Mucosa of descending colon (tissue), 3 donors: ENCODE data around the gene SLC38A10. TPM values are rescaled to one million over a fixed set of nuclear protein-coding genes. Genes with fewer than 3 reads are reported as not detected.

ENCODE experiments used
- ATAC-seq: fragments of 200-7000 bp; cut with Tn5 transposase; one replicate; pipeline ENCODE4 v1.9.1; 2020; ENCODE audit warnings: mild to moderate bottlenecking, moderate library complexity
- DNase-seq, 3 donors: peaks; one replicate each; pipeline ENCODE4 v3.0.0-alpha.2; 2020
- H3K36me3 ChIP-seq: fragments of 200-600 bp; one replicate; pipeline ENCODE4 v1.8.0; 2021; ENCODE audit warnings: low read depth, mild to moderate bottlenecking
- H3K4me1 ChIP-seq: fragments of 200-600 bp; one replicate; pipeline ENCODE4 v1.8.0; 2021; ENCODE audit warnings: low read depth, mild to moderate bottlenecking
- H3K4me3 ChIP-seq: fragments of 200-600 bp; one replicate; pipeline ENCODE4 v1.8.0; 2021; ENCODE audit warnings: mild to moderate bottlenecking
- H3K9me3 ChIP-seq: fragments of 200-600 bp; one replicate; pipeline ENCODE4 v1.8.0; 2021; ENCODE audit warnings: mild to moderate bottlenecking
- CTCF ChIP-seq: fragments of 200-600 bp; IDR thresholded peaks from one replicate; pipeline ENCODE4 v1.8.0; 2022; ENCODE audit warnings: antibody characterized with exemption, mild to moderate bottlenecking
- intact Hi-C, 2 donors: fragments of 100-400 bp; cut with DNase I in 1 of 2; cut with micrococcal nuclease in 1 of 2; formaldehyde crosslinking; loops; one replicate each; pipeline versions ENCODE4 v1.11.0 to v1.11.1; 2022; cut with DNase I, micrococcal nuclease
- total RNA-seq, 3 donors: library from RNA; stranded (reverse); fragmentation: NEBNext Ultra II Directional in 2 of 3; extraction: Animal tissue kit (Norgen Biotek cat#: 25700) in 2 of 3; gene quantifications; one replicate each; pipeline versions ENCODE4 v1.2.1 to v1.2.4, GENCODE V29; 2021 to 2023
- donor health status: DM: no; HTN: no; CAD: no; lungs with moderate emphysema.
- donor health status: DM: no; HTN: no; CAD: no.
- donor health status: DM: no; HTN: yes; CAD: no.

The SLC38A10 gene
- total RNA-seq, 3 donors from 2014 or later, result 77.0 to 95.3 (median 94.0) TPM

- no peak for TF ChIP-seq CTCF
- Histone ChIP-seq H3K9me3 (no peaks in the 10 kb centered on the region), H3K4me1 (peaks cover 9% of the 10 kb centered on the region), H3K36me3 (no peaks in the 10 kb centered on the region), H3K4me3 (no peak overlapping the region)
- intact Hi-C loops, result no loop called here
- DNase-seq (peak in 1 of 3 donors; percentile 49), ATAC-seq (no peak)
Observed at GRCh38 chr17:81244358-81245023, 50.6 kb downstream of the SLC38A10 start.

- Histone ChIP-seq H3K4me3 (no peak overlapping the region), H3K36me3 (peaks cover 2% of the 10 kb centered on the region), H3K4me1 (peaks cover 9% of the 10 kb centered on the region), H3K9me3 (no peaks in the 10 kb centered on the region)
- DNase-seq, result no peak
- intact Hi-C loops, result no loop called here
- no peak for TF ChIP-seq CTCF
- no peak for ATAC-seq
Observed at GRCh38 chr17:81243333-81243664, 51.8 kb downstream of the SLC38A10 start.

GRCh38 chr17:81242421-81243332 lies 52.4 kb downstream of the SLC38A10 start:
- intact Hi-C loops, result no loop called here
- no peak for ATAC-seq
- Histone ChIP-seq H3K36me3 (peaks cover 2% of the 10 kb centered on the region), H3K9me3 (no peaks in the 10 kb centered on the region), H3K4me1 (peaks cover 15% of the 10 kb centered on the region), H3K4me3 (no peak overlapping the region)
- DNase-seq, result no peak
- TF ChIP-seq CTCF, result no peak

GRCh38 chr17:81241648-81242420 lies 53.3 kb downstream of the SLC38A10 start:
- Histone ChIP-seq H3K4me3 (no peak overlapping the region), H3K9me3 (no peaks in the 10 kb centered on the region), H3K4me1 (peaks cover 19% of the 10 kb centered on the region), H3K36me3 (peaks cover 2% of the 10 kb centered on the region)
- no peak for ATAC-seq
- TF ChIP-seq CTCF, result peak; percentile 29
- intact Hi-C loops, result no loop called here
- peak in 2 of 3 donors; percentile 64 for DNase-seq

GRCh38 chr17:81241203-81241602 lies 53.9 kb downstream of the SLC38A10 start:
- Histone ChIP-seq H3K4me1 (peaks cover 19% of the 10 kb centered on the region), H3K4me3 (no peak overlapping the region), H3K9me3 (no peaks in the 10 kb centered on the region), H3K36me3 (peaks cover 2% of the 10 kb centered on the region)
- intact Hi-C loops, result no loop called here
- DNase-seq, result no peak
- no peak for ATAC-seq
- no peak for TF ChIP-seq CTCF
